Duodenal mucosa (tissue), 2 donors: ENCODE measurements around the gene PTPRM.

ENCODE experiments used
- H3K27ac ChIP-seq: one replicate; pipeline ENCODE4 v1.7.0; 2013; ENCODE audit warnings: low read depth, low read length
- H3K27me3 ChIP-seq, 2 donors: one replicate each; pipeline ENCODE4 v1.7.0; 2013; ENCODE audit warnings: low read length in 2 of 2, control low read depth in 1 of 2; ENCODE audit not compliant: insufficient read depth in 2 of 2, control insufficient read depth in 1 of 2
- H3K36me3 ChIP-seq, 2 donors: one replicate each; pipeline ENCODE4 v1.7.0; 2013; ENCODE audit warnings: low read length in 2 of 2, control low read depth in 1 of 2; ENCODE audit not compliant: insufficient read depth in 2 of 2, control insufficient read depth in 1 of 2
- H3K4me1 ChIP-seq, 2 donors: one replicate each; pipeline ENCODE4 v1.7.0; 2013; ENCODE audit warnings: low read length in 2 of 2, control low read depth in 1 of 2; ENCODE audit not compliant: insufficient read depth in 2 of 2, control insufficient read depth in 1 of 2
- H3K4me3 ChIP-seq, 2 donors: one replicate each; pipeline ENCODE4 v1.7.0; 2013; ENCODE audit warnings: low read length in 2 of 2, low read depth in 1 of 2
- H3K9ac ChIP-seq, 2 donors: one replicate each; pipeline ENCODE4 v1.7.0; 2013; ENCODE audit warnings: low read length in 2 of 2, low read depth in 1 of 2
- H3K9me3 ChIP-seq, 2 donors: one replicate each; pipeline ENCODE4 v1.7.0; 2013; ENCODE audit warnings: low read length in 2 of 2, control low read depth in 1 of 2; ENCODE audit not compliant: control insufficient read depth in 1 of 2

PTPRM gene

GRCh38 chr18:7937268-7937667, 370.2 kb downstream of the PTPRM start:
- Histone ChIP-seq H3K4me3 (no peak overlapping the region), H3K36me3 (no peaks in the 10 kb centered on the region), H3K27ac (no peak overlapping the region), H3K27me3 (no peaks in the 10 kb centered on the region), H3K4me1 (peaks cover 0 to 3% of the 10 kb centered on the region in 2 donors), H3K9ac (no peak overlapping the region), H3K9me3 (no peaks in the 10 kb centered on the region)

DNA sequence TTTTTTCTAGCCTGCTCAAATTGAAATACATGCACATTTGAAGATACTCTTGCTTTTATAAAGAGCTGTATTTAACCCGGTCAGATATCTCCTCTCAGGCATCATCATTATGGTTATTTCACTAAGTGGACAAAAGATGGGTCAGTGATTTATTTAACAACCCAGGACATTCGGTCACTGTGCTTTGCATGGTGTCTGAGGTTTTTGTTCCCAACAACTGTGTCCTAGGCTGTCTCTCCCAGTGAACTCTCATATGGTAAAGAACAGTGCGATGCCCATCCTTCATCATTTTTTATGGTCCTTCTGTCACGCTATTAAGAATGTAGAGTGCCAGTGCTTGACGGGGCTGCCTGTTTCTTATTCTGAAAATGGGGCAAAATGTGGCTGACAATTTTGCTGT, 372.4 kb downstream of the PTPRM start:
- Histone ChIP-seq H3K9ac (no peak overlapping the region), H3K27me3 (no peaks in the 10 kb centered on the region), H3K36me3 (no peaks in the 10 kb centered on the region), H3K9me3 (no peaks in the 10 kb centered on the region), H3K4me3 (no peak overlapping the region), H3K27ac (no peak overlapping the region), H3K4me1 (peaks cover 0 to 3% of the 10 kb centered on the region in 2 donors)

DNA sequence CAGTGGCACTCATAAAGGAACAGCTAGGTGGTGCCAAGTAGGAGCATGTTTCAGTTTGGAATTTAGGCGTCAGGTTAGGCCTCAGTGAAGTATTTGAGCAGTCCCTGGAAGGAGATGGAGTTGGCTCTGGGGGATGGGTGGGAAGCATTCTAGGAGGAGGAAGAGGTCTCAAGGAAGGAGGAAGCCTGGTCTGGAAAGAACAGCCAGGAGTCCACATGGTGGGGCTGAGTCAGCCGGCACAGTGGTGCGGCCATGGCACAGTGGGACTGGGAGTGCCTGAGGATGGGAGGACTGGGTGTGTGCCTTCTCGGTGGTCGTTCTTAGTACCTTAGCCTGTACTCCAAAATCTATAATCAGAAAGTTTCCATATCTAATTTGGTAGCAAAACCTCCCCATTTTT, 373.3 kb downstream of the PTPRM start:
- H3K27me3 ChIP-seq, result no peaks in the 10 kb centered on the region
- H3K27ac ChIP-seq, result no peak overlapping the region
- no peaks in the 10 kb centered on the region for H3K36me3 ChIP-seq

GRCh38 chr18:7940971-7941370, 373.9 kb downstream of the PTPRM start:
- Histone ChIP-seq H3K27ac (no peak overlapping the region), H3K4me3 (no peak overlapping the region), H3K4me1 (peaks cover 4 to 9% of the 10 kb centered on the region in 2 donors), H3K9me3 (no peaks in the 10 kb centered on the region), H3K27me3 (no peaks in the 10 kb centered on the region), H3K9ac (no peak overlapping the region), H3K36me3 (no peaks in the 10 kb centered on the region)

More for the DNA sequence above, 373.3 kb downstream of the PTPRM start:
- H3K9me3 ChIP-seq, result no peaks in the 10 kb centered on the region
- H3K9ac ChIP-seq, result no peak overlapping the region
- H3K4me3 ChIP-seq, result no peak overlapping the region
- peaks cover 0 to 3% of the 10 kb centered on the region in 2 donors for H3K4me1 ChIP-seq

- Histone ChIP-seq H3K9ac (no peak overlapping the region), H3K4me1 (peaks cover 7 to 15% of the 10 kb centered on the region in 2 donors), H3K4me3 (no peak overlapping the region), H3K27me3 (no peaks in the 10 kb centered on the region), H3K9me3 (no peaks in the 10 kb centered on the region), H3K27ac (no peak overlapping the region), H3K36me3 (no peaks in the 10 kb centered on the region)
These were observed 374.4 kb downstream of the PTPRM start for GRCh38 chr18:7941533-7941932.

DNA sequence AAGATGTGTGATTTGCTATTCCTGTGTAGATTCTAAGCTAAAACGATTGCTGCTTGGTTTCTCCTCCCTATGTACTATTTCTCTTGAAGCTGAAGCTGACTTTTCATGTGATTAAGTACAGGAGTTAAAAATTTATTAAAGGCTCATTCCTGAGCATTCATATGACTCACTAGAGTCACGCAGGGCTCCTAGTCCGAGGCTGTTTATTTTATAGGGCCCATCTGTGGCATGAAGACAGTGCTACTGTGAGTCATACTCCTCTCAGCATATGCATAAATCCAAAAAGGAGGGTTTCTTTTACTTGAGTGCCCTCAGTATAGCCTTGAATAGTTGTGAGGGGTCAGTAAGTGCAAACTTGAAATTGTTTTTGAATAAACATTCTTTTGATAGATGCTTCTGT, 378.8 kb downstream of the PTPRM start:
- H3K36me3 ChIP-seq, result no peaks in the 10 kb centered on the region
- peak overlapping the region in 1 of 2 donors; percentile 30 for H3K9ac ChIP-seq
- H3K4me3 ChIP-seq, result no peak overlapping the region
- no peak overlapping the region for H3K27ac ChIP-seq
- peaks cover 10 to 29% of the 10 kb centered on the region in 2 donors for H3K4me1 ChIP-seq
- H3K9me3 ChIP-seq, result no peaks in the 10 kb centered on the region
- no peaks in the 10 kb centered on the region for H3K27me3 ChIP-seq

DNA sequence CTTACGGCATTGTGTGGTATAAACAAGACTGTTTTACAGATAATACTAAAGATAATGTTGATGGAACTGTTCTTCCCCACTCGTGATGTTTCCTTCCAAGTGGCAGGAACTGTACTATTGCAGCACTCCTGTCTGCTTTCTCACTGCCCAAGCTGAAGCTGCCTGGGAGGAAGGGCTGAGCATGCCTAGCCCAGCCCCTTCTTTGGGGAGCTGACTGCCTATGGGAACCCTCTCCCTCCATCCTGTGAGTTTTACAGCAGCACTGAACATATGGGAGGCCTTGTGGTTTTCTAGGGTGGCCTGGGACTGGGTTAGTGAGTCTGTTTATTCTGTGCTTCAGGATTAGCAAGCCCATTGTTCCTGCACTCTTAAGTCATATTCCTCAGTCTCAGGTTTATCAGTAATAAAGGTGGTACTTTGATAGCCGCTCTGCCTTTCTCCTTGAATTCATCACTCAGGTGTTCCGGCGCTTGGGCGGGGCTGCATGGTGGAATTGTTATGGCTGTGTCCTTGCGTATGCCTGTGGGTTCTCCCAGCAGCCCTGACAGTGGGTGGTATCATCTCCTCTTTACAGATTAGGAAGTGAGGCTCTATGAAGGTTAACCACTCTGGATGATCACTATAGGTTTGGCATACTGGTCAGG, 379.7 kb downstream of the PTPRM start:
- peak overlapping the region; percentile 18 to 33 for H3K4me3 ChIP-seq
- no peak overlapping the region for H3K9ac ChIP-seq
- no peak overlapping the region for H3K27ac ChIP-seq

GRCh38 chr18:7950380-7951136, 383.4 kb downstream of the PTPRM start:
- H3K9me3 ChIP-seq, result no peaks in the 10 kb centered on the region
- no peak overlapping the region for H3K4me3 ChIP-seq
- H3K27me3 ChIP-seq, result no peaks in the 10 kb centered on the region
- H3K27ac ChIP-seq, result no peak overlapping the region
- no peaks in the 10 kb centered on the region for H3K36me3 ChIP-seq
- H3K9ac ChIP-seq, result no peak overlapping the region
- H3K4me1 ChIP-seq, result peaks cover 9 to 33% of the 10 kb centered on the region in 2 donors

More for the DNA sequence above, 379.7 kb downstream of the PTPRM start:
- no peaks in the 10 kb centered on the region for H3K27me3 ChIP-seq
- peaks cover 10 to 30% of the 10 kb centered on the region in 2 donors for H3K4me1 ChIP-seq
- H3K36me3 ChIP-seq, result no peaks in the 10 kb centered on the region
- H3K9me3 ChIP-seq, result no peaks in the 10 kb centered on the region

DNA sequence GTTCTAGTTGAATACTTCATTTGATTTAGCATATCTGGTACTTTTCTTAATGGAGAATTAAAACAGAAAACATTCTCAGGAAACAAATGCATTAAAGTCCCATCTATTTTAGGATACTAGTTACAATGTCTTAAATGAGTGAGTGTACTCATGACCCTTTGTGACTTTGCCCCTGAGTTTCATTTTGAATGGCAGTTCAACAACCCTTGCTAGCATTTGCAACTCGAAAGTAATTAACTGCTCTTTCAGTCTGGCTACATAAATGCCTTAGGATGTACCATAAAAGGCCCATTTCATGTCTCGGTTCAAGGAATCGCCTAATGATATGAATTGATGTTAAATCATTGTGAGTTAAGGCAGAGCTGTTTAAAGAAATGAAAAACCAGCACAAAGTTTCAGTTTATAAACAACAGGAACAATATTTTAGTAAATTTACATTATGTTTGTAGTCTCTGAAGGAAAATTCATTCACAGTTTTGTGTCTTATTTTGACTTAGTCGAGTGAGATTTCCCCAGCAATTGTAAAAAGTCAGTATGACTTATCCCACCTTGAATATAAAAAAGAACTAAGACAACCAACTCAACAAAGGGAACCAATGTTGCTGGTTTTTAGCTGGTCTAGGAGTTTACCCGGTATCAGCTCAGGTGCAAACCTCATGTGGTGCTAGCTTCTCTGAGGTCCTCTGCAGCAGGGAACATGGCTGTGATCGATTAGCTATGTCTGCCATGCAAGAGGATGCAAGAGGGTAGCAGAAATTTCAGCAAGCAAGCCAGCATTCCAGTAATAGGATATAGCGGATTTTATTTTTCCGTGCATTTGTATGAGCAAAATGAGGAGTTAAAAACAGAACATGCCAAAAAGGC, 386.2 kb downstream of the PTPRM start:
- H3K27ac ChIP-seq, result no peak overlapping the region
- H3K9me3 ChIP-seq, result no peaks in the 10 kb centered on the region
- no peak overlapping the region for H3K4me3 ChIP-seq

GRCh38 chr18:7954238-7954637, 387.1 kb downstream of the PTPRM start:
- H3K9ac ChIP-seq, result no peak overlapping the region
- H3K9me3 ChIP-seq, result no peaks in the 10 kb centered on the region
- no peak overlapping the region for H3K27ac ChIP-seq
- no peaks in the 10 kb centered on the region for H3K27me3 ChIP-seq
- H3K4me3 ChIP-seq, result no peak overlapping the region
- H3K36me3 ChIP-seq, result no peaks in the 10 kb centered on the region
- peaks cover 0 to 16% of the 10 kb centered on the region in 2 donors for H3K4me1 ChIP-seq

More for the DNA sequence above, 386.2 kb downstream of the PTPRM start:
- Histone ChIP-seq H3K9ac (no peak overlapping the region), H3K36me3 (no peaks in the 10 kb centered on the region), H3K4me1 (peaks cover 0 to 14% of the 10 kb centered on the region in 2 donors), H3K27me3 (no peaks in the 10 kb centered on the region)
